Neural crest cell (in vitro differentiated cells): ENCODE results near the gene FAM240A. TPM values are rescaled to one million over a fixed set of nuclear protein-coding genes. Genes with fewer than 3 reads are reported as not detected.

Experiments used
- DNase-seq: peaks from one replicate; pipeline ENCODE4 v3.0.0; 2021; ENCODE audit warnings: low read depth, mixed read lengths, low spot score
- H3K27ac Mint-ChIP-seq: one replicate; pipeline ENCODE4 v1.8.0; 2021; ENCODE audit warnings: mild to moderate bottlenecking, mixed read lengths; ENCODE audit not compliant: unreplicated experiment
- H3K27me3 Mint-ChIP-seq: 2 replicates; pipeline ENCODE4 v1.8.0; 2021; ENCODE audit warnings: low read depth, mild to moderate bottlenecking, mixed read lengths
- H3K36me3 Mint-ChIP-seq: 2 replicates; pipeline ENCODE4 v1.8.0; 2021; ENCODE audit warnings: low read depth, mild to moderate bottlenecking, mixed read lengths
- H3K4me1 Mint-ChIP-seq: 2 replicates; pipeline ENCODE4 v1.8.0; 2021; ENCODE audit warnings: mixed read lengths
- H3K4me3 Mint-ChIP-seq: one replicate; pipeline ENCODE4 v1.8.0; 2021; ENCODE audit warnings: mild to moderate bottlenecking, mixed read lengths
- H3K9me3 Mint-ChIP-seq: 2 replicates; pipeline ENCODE4 v1.8.0; 2021; ENCODE audit warnings: mixed read lengths
- total RNA-seq: library from RNA; stranded (reverse); gene quantifications from 2 replicates; pipeline ENCODE4 v1.2.1, GENCODE V29; 2021
- TF ChIP-seq, protein P1 (sequence below): fragments of 200-600 bp; sonication (generic); conservative IDR thresholded peaks from 2 replicates; pipeline ENCODE4 v1.5.0; 2021; ENCODE audit warnings: antibody characterized with exemption, mild to moderate bottlenecking

Gene FAM240A
- total RNA-seq, 1 donor from 2014 or later, result not detected

DNA sequence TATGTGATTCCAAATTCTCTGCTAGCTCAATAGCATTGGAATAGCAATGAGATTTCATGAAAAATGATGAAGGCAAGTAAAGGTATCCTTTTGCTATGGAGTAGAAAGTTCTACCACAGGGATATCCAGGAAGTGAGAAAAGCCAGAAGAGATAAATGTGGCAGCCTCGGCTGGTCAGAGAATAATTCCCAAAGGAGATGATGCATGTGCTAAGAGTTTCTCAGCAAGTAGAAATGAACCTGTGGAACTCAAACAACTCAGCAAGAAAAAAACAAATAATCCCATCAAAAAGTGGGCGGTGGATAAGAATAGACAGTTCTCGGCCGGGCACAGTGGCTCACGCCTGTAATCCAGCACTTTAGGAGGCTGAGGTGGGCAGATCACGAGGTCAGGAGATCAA, 42.9 kb downstream of the FAM240A start:
- Mint-ChIP-seq H3K36me3 (no peaks in the 10 kb centered on the region), H3K9me3 (peaks cover 6% of the 10 kb centered on the region), H3K4me3 (no peak overlapping the region), H3K27me3 (peaks cover 18% of the 10 kb centered on the region), H3K4me1 (peaks cover 14% of the 10 kb centered on the region), H3K27ac (no peak overlapping the region)
- no peak for DNase-seq
- TF ChIP-seq, protein P1, sequence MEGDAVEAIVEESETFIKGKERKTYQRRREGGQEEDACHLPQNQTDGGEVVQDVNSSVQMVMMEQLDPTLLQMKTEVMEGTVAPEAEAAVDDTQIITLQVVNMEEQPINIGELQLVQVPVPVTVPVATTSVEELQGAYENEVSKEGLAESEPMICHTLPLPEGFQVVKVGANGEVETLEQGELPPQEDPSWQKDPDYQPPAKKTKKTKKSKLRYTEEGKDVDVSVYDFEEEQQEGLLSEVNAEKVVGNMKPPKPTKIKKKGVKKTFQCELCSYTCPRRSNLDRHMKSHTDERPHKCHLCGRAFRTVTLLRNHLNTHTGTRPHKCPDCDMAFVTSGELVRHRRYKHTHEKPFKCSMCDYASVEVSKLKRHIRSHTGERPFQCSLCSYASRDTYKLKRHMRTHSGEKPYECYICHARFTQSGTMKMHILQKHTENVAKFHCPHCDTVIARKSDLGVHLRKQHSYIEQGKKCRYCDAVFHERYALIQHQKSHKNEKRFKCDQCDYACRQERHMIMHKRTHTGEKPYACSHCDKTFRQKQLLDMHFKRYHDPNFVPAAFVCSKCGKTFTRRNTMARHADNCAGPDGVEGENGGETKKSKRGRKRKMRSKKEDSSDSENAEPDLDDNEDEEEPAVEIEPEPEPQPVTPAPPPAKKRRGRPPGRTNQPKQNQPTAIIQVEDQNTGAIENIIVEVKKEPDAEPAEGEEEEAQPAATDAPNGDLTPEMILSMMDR, result no peak

DNA sequence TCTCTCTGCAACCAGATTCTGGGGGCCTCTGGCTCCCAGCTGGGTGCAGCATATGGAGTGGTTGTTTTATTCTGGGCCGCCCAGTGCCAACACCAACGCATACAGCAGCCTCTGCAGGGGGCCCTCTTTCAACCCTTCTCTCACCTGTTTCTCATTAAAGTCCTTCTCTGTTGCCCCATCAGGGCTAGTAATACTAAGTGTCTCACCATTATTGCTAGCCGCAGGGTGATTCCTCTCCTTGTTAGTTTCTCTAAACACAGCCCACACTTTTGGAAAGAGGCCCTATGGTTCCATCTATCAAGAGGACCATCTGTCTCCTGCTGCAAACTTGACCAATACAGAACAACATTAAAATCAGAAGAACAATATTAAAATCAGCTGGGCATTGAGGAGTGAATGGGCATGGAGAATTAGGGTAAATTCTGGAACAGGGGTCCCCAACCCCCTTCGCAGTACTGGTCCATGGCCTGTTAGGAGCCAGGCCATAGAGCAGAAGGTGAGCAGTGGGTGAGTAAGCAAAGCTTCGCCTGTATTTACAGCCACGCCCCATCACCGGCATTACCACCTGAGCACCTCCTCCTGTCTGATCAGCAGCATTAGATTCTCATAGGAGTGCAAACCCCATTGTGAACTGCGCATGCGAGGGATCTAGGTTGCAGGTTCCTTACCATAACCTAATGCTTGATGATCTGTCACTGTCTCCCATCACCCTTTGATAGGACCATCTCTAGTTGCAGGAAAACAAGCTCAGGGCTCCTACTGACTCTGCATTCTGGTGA, 44.6 kb downstream of the FAM240A start:
- TF ChIP-seq, protein P1, result no peak
- peaks cover 18% of the 10 kb centered on the region for H3K27me3 Mint-ChIP-seq
- no peak for DNase-seq
- H3K4me1 Mint-ChIP-seq, result peaks cover 17% of the 10 kb centered on the region
- H3K4me3 Mint-ChIP-seq, result no peak overlapping the region
- H3K9me3 Mint-ChIP-seq, result peaks cover under 1% of the 10 kb centered on the region
- no peaks in the 10 kb centered on the region for H3K36me3 Mint-ChIP-seq
- no peak overlapping the region for H3K27ac Mint-ChIP-seq

DNA sequence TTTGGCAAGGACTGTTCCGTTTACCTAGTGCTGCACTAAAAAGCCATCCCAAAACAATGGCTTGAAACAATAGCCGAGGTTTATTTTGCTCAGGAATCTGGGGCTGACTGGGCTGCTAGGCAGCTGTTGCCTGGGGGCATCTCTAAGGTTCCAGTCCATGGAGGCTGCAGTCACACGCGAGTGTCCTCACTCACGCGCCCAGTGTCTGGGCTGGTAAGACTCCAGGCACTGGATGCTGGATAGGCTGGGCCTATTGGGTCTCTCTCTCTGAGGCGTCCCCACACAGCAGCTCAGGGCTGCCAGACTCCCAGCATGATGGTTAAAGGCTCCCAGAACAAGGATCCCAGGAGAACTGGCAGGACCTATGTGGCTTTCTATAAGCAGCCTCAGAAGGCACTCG, 47.0 kb downstream of the FAM240A start:
- no peaks in the 10 kb centered on the region for H3K36me3 Mint-ChIP-seq
- no peaks in the 10 kb centered on the region for H3K9me3 Mint-ChIP-seq
- H3K27me3 Mint-ChIP-seq, result peaks cover 18% of the 10 kb centered on the region
- TF ChIP-seq, protein P1, result no peak
- DNase-seq, result no peak
- H3K4me1 Mint-ChIP-seq, result peaks cover 35% of the 10 kb centered on the region
- H3K27ac Mint-ChIP-seq, result no peak overlapping the region
- H3K4me3 Mint-ChIP-seq, result no peak overlapping the region

DNA sequence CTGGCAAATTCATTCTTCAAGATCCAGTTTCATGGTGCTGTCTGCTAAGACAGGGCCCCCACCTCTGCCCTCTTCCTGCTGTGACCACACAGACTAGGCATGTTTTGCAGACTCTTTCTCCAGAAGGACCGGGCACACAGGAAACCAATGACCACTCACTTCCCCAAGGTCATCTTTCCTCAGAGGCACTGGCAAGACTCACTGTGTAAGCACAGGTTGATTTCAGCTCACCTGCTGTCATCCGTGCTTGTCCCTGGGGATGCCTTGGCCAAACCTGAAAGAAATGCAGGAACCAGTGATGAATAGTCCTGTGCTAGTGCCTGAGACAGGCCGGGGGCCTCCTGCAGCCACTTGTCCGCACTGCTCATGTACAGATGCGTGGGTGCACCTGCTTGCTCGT, 47.7 kb downstream of the FAM240A start:
- H3K27ac Mint-ChIP-seq, result no peak overlapping the region
- TF ChIP-seq, protein P1, result no peak
- H3K4me1 Mint-ChIP-seq, result peaks cover 35% of the 10 kb centered on the region
- DNase-seq, result no peak
- no peaks in the 10 kb centered on the region for H3K36me3 Mint-ChIP-seq
- H3K27me3 Mint-ChIP-seq, result peaks cover 15% of the 10 kb centered on the region
- no peak overlapping the region for H3K4me3 Mint-ChIP-seq
- H3K9me3 Mint-ChIP-seq, result no peaks in the 10 kb centered on the region

DNA sequence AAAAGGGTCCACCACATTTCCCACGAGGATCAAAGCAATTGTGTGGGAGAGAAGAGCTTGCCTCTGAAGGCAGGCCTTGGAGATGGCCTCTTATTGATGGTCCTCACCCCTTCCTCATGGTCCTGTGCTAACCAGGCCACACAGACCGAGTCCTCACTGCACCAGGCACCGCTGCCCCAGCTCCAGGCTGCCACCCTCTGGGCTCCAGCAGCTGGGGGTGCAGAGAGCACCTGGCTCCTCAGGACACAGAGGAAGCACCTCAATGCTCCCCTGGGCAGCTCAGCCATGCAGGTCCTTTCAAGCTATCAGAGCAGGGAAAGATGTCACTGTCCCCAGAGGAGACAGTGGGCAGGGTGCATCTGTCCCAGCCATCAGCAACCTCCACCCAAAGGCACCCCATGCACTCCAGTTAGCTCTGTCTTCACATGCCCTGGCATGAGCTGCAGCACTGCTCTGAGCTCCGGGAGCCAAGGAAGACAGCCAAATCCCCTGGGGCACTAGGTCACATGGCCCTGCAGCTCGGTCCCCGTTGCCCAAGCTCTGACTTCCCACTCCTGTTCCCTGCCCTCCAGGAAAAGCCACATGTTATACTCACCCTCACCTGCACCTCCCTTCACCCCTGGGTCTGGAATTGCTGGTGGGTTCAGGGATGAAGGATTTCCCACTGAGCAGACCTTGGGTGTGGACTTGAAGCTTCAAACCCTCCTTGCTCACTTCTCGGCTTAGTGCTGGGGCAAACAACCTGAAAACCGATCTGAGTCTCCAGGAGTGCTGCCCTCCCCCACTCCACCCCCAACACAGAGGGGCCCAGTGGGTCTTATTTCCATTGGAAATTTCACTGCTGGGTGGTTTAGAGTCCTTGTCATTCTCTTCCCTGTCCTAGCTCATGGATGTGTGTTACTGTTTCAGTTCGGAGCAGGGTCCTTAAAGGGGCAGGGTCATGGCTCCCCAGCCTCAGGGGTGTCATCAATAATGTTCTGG, 48.5 kb downstream of the FAM240A start:
- no peak for DNase-seq
- Mint-ChIP-seq H3K4me1 (peaks cover 35% of the 10 kb centered on the region), H3K36me3 (no peaks in the 10 kb centered on the region), H3K27ac (peak overlapping the region; percentile 71), H3K9me3 (no peaks in the 10 kb centered on the region), H3K4me3 (no peak overlapping the region), H3K27me3 (peaks cover 10% of the 10 kb centered on the region)
- TF ChIP-seq, protein P1, result no peak
